ENCODE measurements around the gene CKAP5.

DNA sequence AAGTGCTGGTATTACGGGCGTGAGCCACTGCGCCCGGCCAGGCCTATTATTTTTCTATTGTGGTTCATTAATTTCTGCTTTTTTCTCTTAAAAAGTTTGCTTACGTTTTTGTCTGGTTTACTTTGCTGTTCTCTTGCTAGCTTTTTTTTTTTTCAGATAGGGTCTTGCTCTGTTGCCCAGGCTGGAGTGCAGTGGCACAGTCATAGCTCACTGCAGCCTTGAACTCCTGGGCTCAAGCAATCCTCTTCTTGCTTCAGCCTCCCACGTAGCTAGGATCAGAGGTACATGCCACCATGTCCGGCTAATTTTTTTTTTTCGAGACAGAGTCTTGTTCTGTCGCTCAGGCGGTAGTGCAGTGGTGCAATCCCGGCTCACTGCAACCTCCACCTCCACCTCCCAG lies 108.4 kb downstream of the CKAP5 start:
- TF ChIP-seq, protein P1, sequence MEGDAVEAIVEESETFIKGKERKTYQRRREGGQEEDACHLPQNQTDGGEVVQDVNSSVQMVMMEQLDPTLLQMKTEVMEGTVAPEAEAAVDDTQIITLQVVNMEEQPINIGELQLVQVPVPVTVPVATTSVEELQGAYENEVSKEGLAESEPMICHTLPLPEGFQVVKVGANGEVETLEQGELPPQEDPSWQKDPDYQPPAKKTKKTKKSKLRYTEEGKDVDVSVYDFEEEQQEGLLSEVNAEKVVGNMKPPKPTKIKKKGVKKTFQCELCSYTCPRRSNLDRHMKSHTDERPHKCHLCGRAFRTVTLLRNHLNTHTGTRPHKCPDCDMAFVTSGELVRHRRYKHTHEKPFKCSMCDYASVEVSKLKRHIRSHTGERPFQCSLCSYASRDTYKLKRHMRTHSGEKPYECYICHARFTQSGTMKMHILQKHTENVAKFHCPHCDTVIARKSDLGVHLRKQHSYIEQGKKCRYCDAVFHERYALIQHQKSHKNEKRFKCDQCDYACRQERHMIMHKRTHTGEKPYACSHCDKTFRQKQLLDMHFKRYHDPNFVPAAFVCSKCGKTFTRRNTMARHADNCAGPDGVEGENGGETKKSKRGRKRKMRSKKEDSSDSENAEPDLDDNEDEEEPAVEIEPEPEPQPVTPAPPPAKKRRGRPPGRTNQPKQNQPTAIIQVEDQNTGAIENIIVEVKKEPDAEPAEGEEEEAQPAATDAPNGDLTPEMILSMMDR (conservative IDR thresholded peaks at IDR 0.05), result no peak
- TF ChIP-seq ZFX (IDR thresholded peaks at IDR 0.05), result no peak
